ENCODE data around the gene VSTM2B.
A peak's percentile ranks its signal among the peaks of the same experiment; 100 is the strongest.

Gene VSTM2B

GRCh38 chr19:29516358-29516725, 9.5 kb upstream of the VSTM2B start:
- no peak for DNase-seq

- no peak for DNase-seq
Measured at GRCh38 chr19:29516821-29517395, 8.9 kb upstream of the VSTM2B start.

- DNase-seq, result no peak
Measured at GRCh38 chr19:29517412-29517811, 8.4 kb upstream of the VSTM2B start.

- DNase-seq, result no peak
Measured at GRCh38 chr19:29517946-29518345, 7.8 kb upstream of the VSTM2B start.

GRCh38 chr19:29519146-29519545, 6.6 kb upstream of the VSTM2B start:
- DNase-seq, result no peak

- no peak for DNase-seq
Measured at GRCh38 chr19:29519931-29520330, 5.9 kb upstream of the VSTM2B start.

GRCh38 chr19:29520390-29520789, 5.4 kb upstream of the VSTM2B start:
- DNase-seq, result no peak

- no peak for DNase-seq
Measured at GRCh38 chr19:29521291-29522075, 4.3 kb upstream of the VSTM2B start.

GRCh38 chr19:29523568-29523967, 2.2 kb upstream of the VSTM2B start:
- no peak for DNase-seq

GRCh38 chr19:29524201-29524911, 1.4 kb upstream of the VSTM2B start:
- DNase-seq, result no peak

- peak; percentile 21 for DNase-seq
Measured at GRCh38 chr19:29524912-29525831, 622 bp upstream of the VSTM2B start.

GRCh38 chr19:29526730-29527499, 1.1 kb downstream of the VSTM2B start:
- DNase-seq, result peak; percentile 61

GRCh38 chr19:29527500-29528328, 1.9 kb downstream of the VSTM2B start:
- no peak for DNase-seq

GRCh38 chr19:29528350-29528945, 2.7 kb downstream of the VSTM2B start:
- peak; percentile 88 for DNase-seq

- DNase-seq, result no peak
Measured at GRCh38 chr19:29528946-29529645, 3.3 kb downstream of the VSTM2B start.

- peak; percentile 23 for DNase-seq
Measured at GRCh38 chr19:29529646-29530539, 4.1 kb downstream of the VSTM2B start.

GRCh38 chr19:29530540-29531457, 5.0 kb downstream of the VSTM2B start:
- DNase-seq, result no peak

- DNase-seq, result no peak
Measured at GRCh38 chr19:29531458-29532025, 5.7 kb downstream of the VSTM2B start.

All from activated CD4-positive, alpha-beta T cell treated with anti-CD3 and anti-CD28 coated beads for 48 hours (primary cell).